HepG2 (cell line): Measurements from ENCODE around the gene SPNS2. TPM values are rescaled to one million over a fixed set of nuclear protein-coding genes. Genes with fewer than 3 reads are reported as not detected.

ENCODE experiments used
- ATAC-seq: fragments of 200-7000 bp; cut with Tn5 transposase; 3 replicates; pipeline ENCODE4 v1.9.1; 2020; ENCODE audit warnings: mild to moderate bottlenecking, moderate library complexity
- BruUV-seq: library from RNA; stranded (reverse); fragments of 400-500 nt; replicated peaks from 2 replicates; lab custom pipeline; 2021; lab: Mats Ljungman, UMichigan
- CTCF ChIA-PET: fragments of 300-600 bp; formaldehyde crosslinking; extraction: SDS; loops from one replicate; lab custom pipeline; 2021; ENCODE audit warnings: low total read pairs, inconsistent platforms, low intra/inter-chr PET ratio; lab: Yijun Ruan, JAX
- POLR2A ChIA-PET: fragments of 350-600 bp; sonication (Branson Sonifier 250); formaldehyde crosslinking; loops from one replicate; lab custom pipeline; 2020; ENCODE audit warnings: antibody characterized with exemption, inconsistent platforms; lab: Yijun Ruan, JAX
- DNase-seq: peaks from one replicate; pipeline ENCODE4 v3.0.0-alpha.2; 2015; ENCODE audit warnings: low spot score
- FAIRE-seq: peaks from 3 replicates; lab custom pipeline; 2011; peaks lifted over from hg19 to GRCh38; lab: Jason Lieb, UNC
- H2AFZ ChIP-seq: one replicate; pipeline ENCODE4 v1.6.1; 2011; ENCODE audit warnings: low read length, inconsistent platforms
- H3K27ac ChIP-seq: fragments of 300-600 bp; 3 replicates; pipeline ENCODE4 v1.8.0; 2011; ENCODE audit warnings: mixed run types, mild to moderate bottlenecking, mixed read lengths, low read length, inconsistent platforms; ENCODE audit not compliant: insufficient read depth; ENCODE audit errors: extremely low read length
- H3K27me3 ChIP-seq, 2 experiments: fragments of 200-600 bp in 1 of 2; 2 replicates in 1 of 2; 3 replicates in 1 of 2; pipeline versions ENCODE4 v1.6.0 to v1.8.0; 2011; ENCODE audit warnings: low read length in 2 of 2, mild to moderate bottlenecking in 2 of 2, moderate library complexity in 2 of 2, inconsistent platforms in 1 of 2; ENCODE audit not compliant: insufficient read depth in 2 of 2, control insufficient read depth in 1 of 2
- H3K36me3 ChIP-seq, 2 experiments: fragments of 200-600 bp in 1 of 2; replicated peaks in 1 of 2; 2 replicates in 1 of 2; 3 replicates in 1 of 2; pipeline versions ENCODE4 v1.5.1 to v1.8.0; 2011; ENCODE audit warnings: low read length in 2 of 2, inconsistent platforms in 1 of 2; ENCODE audit not compliant: insufficient read depth in 2 of 2, control insufficient read depth in 1 of 2
- H3K4me1 ChIP-seq: 2 replicates; pipeline ENCODE4 v1.5.1; 2012; ENCODE audit warnings: low read length, inconsistent platforms; ENCODE audit not compliant: insufficient read depth
- H3K4me2 ChIP-seq: 2 replicates; pipeline ENCODE4 v1.6.0; 2011; ENCODE audit warnings: low read depth, low read length, inconsistent platforms
- H3K4me3 ChIP-seq, 3 experiments: fragments of 200-600 bp in 1 of 3; sonication (generic), shearing (Covaris generic) in 1 of 3; replicated peaks in 1 of 3; 2 replicates each; pipeline ENCODE4 v1.5.1; 2011 to 2016; ENCODE audit warnings: low read length in 3 of 3, inconsistent platforms in 2 of 3, low read depth in 2 of 3, mild to moderate bottlenecking in 2 of 3, control low read depth in 1 of 3, mixed read lengths in 1 of 3; ENCODE audit not compliant: insufficient read depth in 1 of 3
- H3K79me2 ChIP-seq: one replicate; pipeline ENCODE4 v1.6.1; 2011; ENCODE audit warnings: low read length, inconsistent platforms; ENCODE audit not compliant: insufficient read depth
- H3K9ac ChIP-seq: 2 replicates; pipeline ENCODE4 v1.6.0; 2011; ENCODE audit warnings: mild to moderate bottlenecking, low read depth, low read length, inconsistent platforms; ENCODE audit not compliant: insufficient read depth
- H3K9me3 ChIP-seq: 2 replicates; pipeline ENCODE4 v1.5.1; 2012; ENCODE audit warnings: mild to moderate bottlenecking, low read length
- H4K20me1 ChIP-seq: 2 replicates; pipeline ENCODE4 v1.6.0; 2011; ENCODE audit warnings: inconsistent platforms, mild to moderate bottlenecking, low read length, moderate library complexity; ENCODE audit not compliant: insufficient read depth
- HNRNPL ChIP-seq: fragments of 200-400 bp; formaldehyde crosslinking; IDR thresholded peaks from 2 replicates; pipeline ENCODE4 v1.6.1; 2017; ENCODE audit warnings: mild to moderate bottlenecking, low read depth, low read length
- NRL ChIP-seq: sonication (generic); formaldehyde crosslinking; IDR thresholded peaks from 2 replicates; pipeline ENCODE4 v1.5.0; 2020; ENCODE audit warnings: missing genetic modification reagents, mild to moderate bottlenecking, moderate library complexity, borderline replicate concordance
- PAX8 ChIP-seq: sonication (generic); formaldehyde crosslinking; IDR thresholded peaks from 2 replicates; pipeline ENCODE4 v1.8.0; 2022; ENCODE audit warnings: mild to moderate bottlenecking, missing genetic modification reagents, borderline replicate concordance
- PTBP1 ChIP-seq: fragments of 200-400 bp; formaldehyde crosslinking; IDR thresholded peaks from 2 replicates; pipeline ENCODE4 v1.6.1; 2018; ENCODE audit warnings: low read length, low read depth; ENCODE audit not compliant: poor library complexity, severe bottlenecking
- ZKSCAN8 ChIP-seq: IDR thresholded peaks from 2 replicates; pipeline ENCODE4 v1.6.1; 2016; ENCODE audit warnings: borderline replicate concordance, missing genetic modification reagents, missing compliant biosample characterization
- WGBS: methylation state at CpG from one replicate; pipeline ENCODE4 v1.1.6; 2017; ENCODE audit warnings: low lambda C conversion rate; 5-methylcytosine and 5-hydroxymethylcytosine counted together
- in situ Hi-C: cut with HindIII; loops from 2 replicates; pipeline ENCODE4 v1.10.0; 2017; ENCODE audit warnings: low pct_unique_long_range_greater_than_20kb; ENCODE audit not compliant: extremely low pct_ligation_motif_present
- intact Hi-C: fragments of 100-400 bp; cut with micrococcal nuclease; formaldehyde crosslinking; loops from one replicate; pipeline ENCODE4 v1.10.0; 2022; ENCODE audit not compliant: unreplicated experiment
- polyA plus RNA-seq, 8 experiments: library from polyadenylated mRNA; depleted of rRNA in 3 of 8; stranded (reverse) in 7 of 8; unstranded in 1 of 8; fragments of >200 nt; fragmentation: Illumina TruSeq in 4 of 8; extraction: Trizol in 4 of 8; gene quantifications; 2 replicates each; pipeline versions ENCODE4 v1.2.1 to v1.2.3, GENCODE V29; 2011 to 2016; ENCODE audit warnings: low read depth in 4 of 8, missing spikeins in 1 of 8, mixed read lengths in 1 of 8; ENCODE audit not compliant: insufficient read depth in 1 of 8
- total RNA-seq, 5 experiments: library from RNA; depleted of rRNA; stranded (reverse); fragments of >200 nt; fragmentation: Illumina TruSeq; extraction: Trizol; gene quantifications; 2 replicates each; pipeline ENCODE4 v1.2.3, GENCODE V29; 2016; ENCODE audit warnings: low read depth in 1 of 5
- TF ChIP-seq, protein P1 (sequence below): sonication (generic); formaldehyde crosslinking; IDR thresholded peaks from 2 replicates; pipeline ENCODE4 v1.4.0; 2020; ENCODE audit warnings: mild to moderate bottlenecking, low read depth, missing genetic modification reagents

Gene SPNS2
- total and polyA plus RNA-seq, 2 of the 13 experiments (the other 11 are each of a cell fraction or from before 2014, with no cell fraction given): 0.01 TPM; not detected in 1

DNA sequence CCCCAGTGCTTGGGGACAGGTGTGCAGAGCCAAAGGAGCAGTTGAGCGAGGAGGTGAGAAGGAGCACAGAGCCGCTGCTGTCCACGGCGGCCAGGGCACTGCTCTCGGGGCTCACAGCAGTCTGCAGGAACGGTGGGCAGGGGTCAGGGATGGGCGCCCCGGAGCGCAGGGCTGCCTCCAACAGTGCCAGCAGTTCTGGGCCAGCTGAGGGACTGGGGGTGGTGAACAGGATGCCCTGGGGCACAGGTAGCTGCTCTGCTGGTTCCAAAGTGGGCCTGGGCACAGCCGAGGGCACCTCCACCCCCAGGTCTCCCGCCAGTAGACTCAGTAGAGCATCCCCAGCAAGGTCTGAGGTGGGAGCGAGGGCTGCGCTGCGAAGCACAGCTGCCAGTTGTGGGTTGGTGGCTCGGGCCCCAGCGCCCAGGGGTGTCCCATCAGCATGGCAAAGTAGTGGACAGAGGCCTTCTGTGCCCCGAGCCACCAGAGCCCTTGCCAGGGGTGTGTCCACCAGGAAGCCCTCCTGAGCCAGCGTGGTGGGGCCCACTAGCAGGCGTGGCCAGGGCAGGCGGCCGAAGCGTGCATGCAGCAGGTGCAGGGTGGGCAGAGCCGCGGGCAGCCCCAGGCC is 59.8 kb downstream of the SPNS2 start:
- no peak overlapping the region for H3K27ac ChIP-seq
- ATAC-seq: no peak
- H3K36me3 ChIP-seq: peaks cover 0 to 3% of the 10 kb centered on the region in 2 experiments; a peak in 1 of 5 replicates
- H3K27me3 ChIP-seq: no peaks in the 10 kb centered on the region
- POLR2A ChIA-PET: interaction anchor here (0.7 kb wide), 1 partner anchor 16 kb away, joined by 3 read pairs; no protein-coding TSS in a partner anchor
- peaks cover 15% of the 10 kb centered on the region for H3K79me2 ChIP-seq
- no peak overlapping the region for H3K4me3 ChIP-seq
- H4K20me1 ChIP-seq: no peaks in the 10 kb centered on the region
- no peak for DNase-seq
- H3K4me1 ChIP-seq: peaks cover 62% of the 10 kb centered on the region
- H2AFZ ChIP-seq: no peak overlapping the region
- intact Hi-C loops: no loop called here
- BruUV-seq: no TSS peak
- H3K9me3 ChIP-seq: no peaks in the 10 kb centered on the region
- TF ChIP-seq ZKSCAN8 (no peak), NRL (CRISPR knock-in tag) (0 out of 2 replicates have a peak, but pooled peaks have one; percentile 24), HNRNPL (0 out of 2 replicates have a peak, but pooled peaks have one; percentile 17), PTBP1 (no peak), PAX8 (CRISPR knock-in tag) (no peak)
- TF ChIP-seq, protein P1, sequence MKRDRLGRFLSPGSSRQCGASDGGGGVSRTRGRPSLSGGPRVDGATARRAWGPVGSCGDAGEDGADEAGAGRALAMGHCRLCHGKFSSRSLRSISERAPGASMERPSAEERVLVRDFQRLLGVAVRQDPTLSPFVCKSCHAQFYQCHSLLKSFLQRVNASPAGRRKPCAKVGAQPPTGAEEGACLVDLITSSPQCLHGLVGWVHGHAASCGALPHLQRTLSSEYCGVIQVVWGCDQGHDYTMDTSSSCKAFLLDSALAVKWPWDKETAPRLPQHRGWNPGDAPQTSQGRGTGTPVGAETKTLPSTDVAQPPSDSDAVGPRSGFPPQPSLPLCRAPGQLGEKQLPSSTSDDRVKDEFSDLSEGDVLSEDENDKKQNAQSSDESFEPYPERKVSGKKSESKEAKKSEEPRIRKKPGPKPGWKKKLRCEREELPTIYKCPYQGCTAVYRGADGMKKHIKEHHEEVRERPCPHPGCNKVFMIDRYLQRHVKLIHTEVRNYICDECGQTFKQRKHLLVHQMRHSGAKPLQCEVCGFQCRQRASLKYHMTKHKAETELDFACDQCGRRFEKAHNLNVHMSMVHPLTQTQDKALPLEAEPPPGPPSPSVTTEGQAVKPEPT (CRISPR knock-in tag): no peak
- TF ChIP-seq, all 625 proteins: peak for 2
- Histone ChIP-seq H3K4me2 (no peak overlapping the region), H3K9ac (no peak overlapping the region)
- no peak for FAIRE-seq
- 62% methylated on average over 4 of the region's 24 CpGs for WGBS
- CTCF ChIA-PET: no interaction called here
- in situ Hi-C loops: loop anchor here (10.0 kb wide), 1 partner anchor 336 kb away; the partner anchor contains the start of gene C17orf107
